Measurements from ENCODE around the gene GLIS1.
"Not testable (repeated sequence)": the region's sequence is repeated elsewhere in the genome, so short reads cannot be mapped to it uniquely, and the experiment has no call there.

Gene GLIS1

DNA sequence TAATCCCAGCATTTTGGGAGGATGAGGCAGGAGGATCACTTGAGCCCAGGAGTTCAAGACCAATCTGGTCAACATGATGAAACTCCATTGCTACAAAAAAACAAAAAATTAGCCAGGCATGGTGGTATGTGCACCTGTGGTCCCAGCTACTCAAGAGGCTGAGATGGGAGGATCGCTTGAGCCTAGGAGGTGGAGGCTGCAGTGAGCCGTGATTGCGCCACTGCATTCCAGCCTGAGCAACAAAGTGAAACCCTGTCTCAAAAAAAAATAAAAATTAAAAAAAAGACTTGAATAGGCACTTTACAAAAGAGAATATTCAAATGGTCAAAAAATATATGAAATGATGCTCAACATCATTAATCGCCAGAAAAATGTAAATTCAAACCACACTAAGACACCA, 91.0 kb downstream of the GLIS1 start:
- not testable (repeated sequence) for DNase-seq

GRCh38 chr1:53646732-53647131, 92.2 kb downstream of the GLIS1 start:
- no peak for DNase-seq

DNA sequence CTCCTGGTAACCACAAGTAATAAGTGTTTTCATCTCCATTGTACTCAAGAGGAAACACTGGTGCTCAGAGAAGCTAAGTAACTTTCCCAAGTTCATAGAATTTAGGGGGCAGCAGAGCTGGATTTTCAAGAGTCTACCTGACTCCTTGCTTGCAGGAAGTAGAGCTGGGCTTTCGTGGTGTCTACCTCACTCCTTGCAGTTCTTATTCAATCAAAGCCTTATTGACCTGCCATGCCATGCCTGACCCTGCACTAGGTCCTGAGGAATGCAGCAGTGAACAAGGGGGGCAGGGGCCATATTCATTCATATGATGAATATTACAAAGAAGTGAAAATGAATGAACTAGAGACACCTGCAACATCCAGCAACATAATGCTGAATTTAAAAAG, 93.3 kb downstream of the GLIS1 start:
- DNase-seq: no peak

DNA sequence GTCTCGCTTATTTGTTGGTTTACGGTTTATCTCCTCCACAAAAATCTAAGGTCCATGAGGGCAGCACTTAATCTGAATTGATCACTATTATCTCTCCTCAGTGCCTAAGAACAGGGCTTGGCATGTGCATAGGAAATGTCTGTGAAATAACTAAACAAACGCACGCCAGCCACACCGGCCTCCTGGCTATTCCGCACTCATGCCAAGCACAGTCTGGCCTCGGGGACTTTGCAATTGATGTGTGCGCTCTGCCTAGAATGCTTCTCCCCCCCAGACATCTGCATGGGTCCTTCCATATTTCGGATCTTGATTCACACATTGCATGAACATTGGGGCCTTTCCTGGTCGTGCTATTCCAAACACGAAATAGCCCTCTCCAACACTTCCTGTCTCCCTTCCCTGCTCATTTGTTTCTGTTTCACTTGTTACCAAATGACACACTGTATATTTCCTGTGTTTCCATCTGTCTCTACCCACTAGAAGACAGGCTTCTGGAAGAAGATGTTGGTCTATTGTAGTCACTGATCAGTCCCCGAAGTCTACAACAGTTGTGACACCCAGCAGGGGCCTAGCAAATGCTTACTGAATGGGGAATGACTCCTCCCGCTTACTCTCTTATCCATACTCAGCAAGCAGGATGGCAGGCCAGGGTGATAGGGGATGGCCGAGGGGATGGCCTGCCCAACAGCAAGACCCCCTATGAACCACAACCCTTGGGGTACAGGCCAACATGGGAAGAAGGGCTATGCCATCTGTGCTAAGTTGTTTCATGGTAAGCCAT, 93.9 kb downstream of the GLIS1 start:
- no peak for DNase-seq

DNA sequence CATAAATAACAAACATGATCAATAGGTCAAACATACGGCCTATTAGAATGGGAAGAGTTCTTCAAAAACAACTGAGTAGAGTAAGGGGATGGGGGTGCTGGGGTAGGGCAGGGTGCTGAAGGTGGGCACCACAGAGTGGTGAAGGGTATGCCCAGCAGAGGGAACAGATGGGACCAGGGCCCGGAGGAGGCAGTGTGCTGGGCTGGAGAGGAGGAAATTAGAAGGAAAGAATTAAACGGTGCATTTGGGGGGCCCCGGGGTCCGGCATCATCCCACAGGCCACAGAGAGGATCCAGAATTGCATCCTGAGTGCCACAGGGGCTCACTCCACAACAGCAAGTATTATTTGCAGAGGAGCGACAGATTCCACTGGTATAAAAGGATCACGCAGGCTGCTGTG, 94.5 kb downstream of the GLIS1 start:
- DNase-seq: no peak

- no peak for DNase-seq
Observed at GRCh38 chr1:53643881-53644390, 95.0 kb downstream of the GLIS1 start.

- no peak for DNase-seq
Observed at GRCh38 chr1:53643041-53643880, 95.7 kb downstream of the GLIS1 start.

DNA sequence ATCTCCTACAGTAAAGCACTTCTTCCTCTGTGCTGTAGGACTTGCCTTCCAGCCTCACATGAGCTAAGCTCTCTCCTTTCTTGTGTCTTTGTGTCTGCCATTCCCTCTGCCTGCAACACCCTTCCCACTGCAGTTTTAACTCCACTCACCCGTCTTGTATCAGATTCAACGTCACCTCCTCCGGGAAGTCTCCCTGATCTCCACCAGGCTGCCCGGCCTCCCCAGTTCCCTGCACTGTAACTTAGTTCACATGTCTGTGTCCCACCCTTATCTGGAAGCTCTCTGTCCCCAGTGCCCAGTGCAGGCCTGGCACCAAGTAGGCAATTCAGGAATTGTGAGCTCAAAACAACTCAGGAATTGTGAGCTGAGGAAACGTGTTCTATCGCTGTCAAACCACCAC, 96.4 kb downstream of the GLIS1 start:
- DNase-seq: no peak

- no peak for DNase-seq
Observed at GRCh38 chr1:53642215-53642555, 96.8 kb downstream of the GLIS1 start.

DNA sequence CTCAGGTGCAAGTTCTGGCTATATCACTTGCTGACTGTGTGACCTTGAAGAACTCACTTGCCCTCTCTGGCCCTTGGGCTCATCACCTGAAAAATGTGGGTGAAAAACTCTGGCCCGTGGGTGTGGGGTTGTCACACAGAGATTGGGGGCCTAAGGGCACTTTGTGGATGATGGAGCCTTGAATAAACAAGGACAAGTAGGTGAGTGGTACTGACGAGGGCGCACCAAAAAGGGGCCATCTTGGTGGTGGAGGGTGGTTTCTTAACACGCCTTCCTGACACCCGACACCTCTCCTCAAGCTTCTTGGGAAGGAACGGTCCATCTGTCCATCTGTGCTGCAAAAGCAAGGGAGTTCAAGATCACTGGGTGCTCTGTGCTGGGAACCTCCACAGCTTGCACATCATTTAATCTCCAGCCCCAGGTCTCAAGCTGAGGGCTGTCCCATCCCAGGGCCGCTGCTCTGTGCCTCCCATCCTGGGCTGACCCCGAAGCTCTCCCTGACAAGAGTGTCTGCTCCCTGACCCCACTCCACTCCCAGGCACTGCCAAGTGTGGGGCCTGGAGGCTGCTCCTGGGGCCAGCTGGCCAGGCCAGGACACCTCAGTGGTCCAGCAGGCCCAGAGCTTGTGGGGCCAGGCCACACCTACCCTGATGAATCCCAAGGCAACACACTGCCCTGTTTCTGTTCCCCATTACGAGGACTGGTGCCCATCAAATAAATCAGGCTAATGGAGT, 97.3 kb downstream of the GLIS1 start:
- no peak for DNase-seq

GRCh38 chr1:53640701-53641075, 98.3 kb downstream of the GLIS1 start:
- no peak for DNase-seq

DNA sequence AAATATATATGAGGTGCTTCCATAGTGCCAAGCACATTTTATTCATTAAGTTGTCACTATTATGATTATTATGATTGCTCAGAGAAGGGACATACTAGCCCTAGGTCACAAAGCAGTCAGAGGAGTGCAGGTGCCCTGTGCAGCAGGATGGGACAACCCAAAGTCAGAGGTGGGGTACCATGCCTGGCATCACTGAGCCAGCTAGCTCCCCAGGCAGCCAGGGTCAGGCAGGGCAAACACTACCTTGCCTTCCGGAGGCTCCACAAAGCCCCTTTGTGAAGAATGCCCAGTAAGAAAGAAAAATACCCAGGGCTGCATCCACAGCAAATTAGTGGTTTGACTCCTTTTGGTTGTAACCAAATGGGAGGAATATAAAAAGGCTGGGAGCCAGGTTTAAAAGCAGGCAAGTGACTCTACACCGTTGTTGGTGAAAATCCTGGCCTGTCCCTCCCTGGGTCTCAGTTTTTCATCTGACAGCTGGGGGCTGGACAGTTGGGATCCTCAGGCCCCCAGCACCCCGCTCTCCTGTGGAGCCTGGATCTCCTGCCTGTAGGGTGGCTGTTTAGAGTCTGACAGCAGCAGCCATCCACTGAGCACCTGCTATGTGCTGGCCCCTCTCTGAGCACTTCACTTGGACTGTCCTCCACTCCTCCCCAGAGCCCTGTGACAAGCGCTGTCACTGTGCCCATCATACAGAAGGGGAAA, 98.8 kb downstream of the GLIS1 start:
- no peak for DNase-seq

GRCh38 chr1:53639251-53639763, 99.7 kb downstream of the GLIS1 start:
- no peak for DNase-seq

DNA sequence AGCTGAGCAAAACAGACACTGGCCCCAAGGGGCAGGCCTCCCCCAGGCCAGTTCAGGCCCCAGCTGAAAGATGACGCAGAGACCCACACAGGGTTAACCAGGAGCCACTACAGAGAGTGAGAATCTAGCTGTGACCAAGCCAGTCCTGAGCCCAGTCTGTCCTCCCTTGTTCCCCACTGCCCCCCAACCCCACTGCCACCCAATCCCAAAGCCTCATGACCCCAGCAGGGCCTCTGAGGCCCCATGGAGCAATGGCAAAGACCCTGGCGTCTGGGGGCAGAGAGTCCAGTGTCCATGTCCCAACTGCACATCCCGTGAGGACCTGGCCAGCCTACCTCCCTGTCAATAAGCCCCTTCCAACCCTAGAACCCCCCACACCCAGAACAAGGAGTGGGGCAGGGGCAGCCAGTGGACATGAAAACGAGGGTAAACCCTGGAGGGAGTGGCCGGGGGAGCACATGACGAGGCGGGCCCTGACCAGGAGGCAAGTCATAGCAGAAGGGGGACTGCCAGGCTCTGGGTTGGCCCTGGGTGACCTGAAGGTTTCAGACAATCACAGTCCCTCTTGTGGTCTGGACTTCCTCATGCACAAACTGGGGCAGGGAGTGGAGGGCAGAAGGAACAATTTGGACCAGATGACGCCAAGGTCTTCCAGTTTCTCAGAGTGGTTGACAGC, 100.5 kb downstream of the GLIS1 start:
- no peak for DNase-seq

GRCh38 chr1:53637511-53638359, 101.2 kb downstream of the GLIS1 start:
- DNase-seq: no peak

DNA sequence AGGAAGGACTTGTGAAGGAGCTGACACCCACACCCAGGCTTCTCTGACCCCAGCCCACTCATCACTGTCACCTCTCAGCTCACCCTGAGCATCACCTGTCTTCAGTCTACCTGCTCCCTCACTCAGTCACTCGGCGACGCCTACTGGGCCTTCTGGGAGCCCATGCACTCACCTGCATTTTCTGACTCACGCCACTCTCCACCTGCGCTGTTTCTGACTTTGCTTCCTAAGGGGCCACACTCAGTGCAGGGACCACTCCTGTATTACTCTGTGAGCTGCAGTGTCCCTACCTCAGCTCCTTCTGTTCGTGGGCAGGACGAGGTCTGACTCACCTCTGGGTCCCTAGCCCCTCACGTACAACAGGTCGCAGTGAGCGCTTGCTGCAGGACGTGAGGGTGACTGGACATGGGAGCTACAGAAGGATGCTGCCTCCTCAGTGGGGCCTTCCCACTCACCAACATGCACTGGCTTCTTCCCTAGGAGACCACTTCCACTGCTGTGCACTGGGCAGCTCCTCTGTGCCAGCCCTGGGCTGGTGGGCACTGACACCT, 102.3 kb downstream of the GLIS1 start:
- no peak for DNase-seq

- no peak for DNase-seq
Observed at GRCh38 chr1:53634571-53634979, 104.4 kb downstream of the GLIS1 start.

- no peak for DNase-seq
Observed at GRCh38 chr1:53633073-53633704, 105.8 kb downstream of the GLIS1 start.

DNA sequence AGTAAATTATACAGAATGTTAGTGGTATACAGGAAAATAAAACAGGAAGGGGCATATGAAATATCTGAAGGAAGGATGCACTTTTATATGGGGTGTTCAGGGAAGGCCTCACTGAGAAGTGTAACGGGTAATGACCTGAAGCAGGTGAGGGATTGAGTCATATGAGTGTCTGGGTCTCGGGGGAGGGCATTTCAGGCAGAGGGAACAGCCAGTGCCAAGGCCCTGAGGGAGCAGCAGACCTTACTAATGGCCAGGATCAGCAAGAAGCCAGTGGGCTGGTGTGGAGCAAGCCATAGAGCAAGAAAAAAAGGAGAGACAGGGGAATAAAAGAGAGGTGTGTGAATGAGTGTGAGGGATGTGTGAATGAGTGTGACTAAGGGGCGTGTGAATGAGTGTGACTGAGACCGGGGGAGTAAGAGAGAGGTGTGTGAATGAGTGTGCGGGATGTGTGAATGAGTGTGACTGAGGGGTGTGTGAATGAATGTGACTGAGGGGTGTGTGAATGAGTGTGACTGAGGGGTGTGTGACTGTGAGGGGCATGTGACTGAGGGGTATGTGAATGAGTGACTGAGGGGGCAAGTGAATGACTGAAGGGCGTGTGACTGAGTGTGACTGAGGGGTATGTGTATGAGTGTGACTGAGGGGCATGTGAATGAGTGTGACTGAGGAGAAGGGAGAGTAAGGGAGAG, 107.2 kb downstream of the GLIS1 start:
- no peak for DNase-seq

Data from activated CD4-positive, alpha-beta T cell treated with anti-CD3 and anti-CD28 coated beads, Interleukin-2, amount 50 U/mL, for 16 hours (primary cell).